Gastrocnemius medialis (tissue), 4 donors: Measurements from ENCODE around the gene RTP2. TPM values are rescaled to one million over a fixed set of nuclear protein-coding genes. Genes with fewer than 3 reads are reported as not detected.

Source experiments
- ATAC-seq, 2 donors: fragments of 150-250 bp; one replicate each; pipeline ENCODE4 v1.9.1; 2016
- DNase-seq, 2 donors: peaks; one replicate each; pipeline ENCODE4 v3.0.0-alpha.2; 2019
- H3K27ac ChIP-seq, 4 donors: fragments of 200-600 bp; sonication (generic); 1 replicate in 1 of 4; 2 replicates in 3 of 4; pipeline ENCODE4 v1.5.1; 2016 to 2018; ENCODE audit warnings: mild to moderate bottlenecking in 2 of 4, moderate library complexity in 1 of 4
- H3K27me3 ChIP-seq, 3 donors: fragments of 200-600 bp; sonication (generic) in 2 of 3; 1 replicate in 1 of 3; 2 replicates in 2 of 3; pipeline versions ENCODE4 v1.5.1 to v1.6.0; 2016 to 2019; ENCODE audit warnings: mild to moderate bottlenecking in 1 of 3, moderate library complexity in 1 of 3
- H3K36me3 ChIP-seq, 2 donors: fragments of 200-600 bp; sonication (generic) in 1 of 2; one replicate each; pipeline ENCODE4 v1.5.1; 2017 to 2018
- H3K4me1 ChIP-seq, 2 donors: fragments of 200-600 bp; sonication (generic) in 1 of 2; one replicate each; pipeline ENCODE4 v1.5.1; 2016 to 2017; ENCODE audit warnings: mild to moderate bottlenecking in 2 of 2
- H3K4me3 ChIP-seq, 4 donors: fragments of 200-600 bp; sonication (generic) in 3 of 4; 1 replicate in 1 of 4; 2 replicates in 3 of 4; pipeline ENCODE4 v1.5.1; 2016 to 2019; ENCODE audit warnings: mild to moderate bottlenecking in 2 of 4
- H3K9me3 ChIP-seq, 3 donors: fragments of 200-600 bp; sonication (generic) in 2 of 3; 1 replicate in 1 of 3; 2 replicates in 2 of 3; pipeline ENCODE4 v1.5.1; 2016 to 2019
- CTCF ChIP-seq, 5 experiments: fragments of 450-650 bp in 3 of 5; fragments of 200-600 bp in 2 of 5; sonication (generic) in 2 of 5; IDR thresholded peaks in 4 of 5; conservative IDR thresholded peaks in 1 of 5; 1 replicate in 4 of 5; 2 replicates in 1 of 5; pipeline ENCODE4 v1.5.1; 2016 to 2019; ENCODE audit warnings: antibody characterized with exemption in 5 of 5, mild to moderate bottlenecking in 3 of 5, moderate library complexity in 3 of 5
- POLR2A ChIP-seq, 2 donors: fragments of 450-650 bp; IDR thresholded peaks; one replicate each; pipeline ENCODE4 v1.6.1; 2017; ENCODE audit warnings: antibody characterized with exemption in 2 of 2, mild to moderate bottlenecking in 2 of 2, moderate library complexity in 2 of 2
- in situ Hi-C, 4 donors: fragments of 200-750 bp; cut with MboI; loops; one replicate each; pipeline versions ENCODE4 v1.15.0 to v1.8.0; 2017; ENCODE audit warnings: low sequenced_read_pairs in 4 of 4
- intact Hi-C: fragments of 100-400 bp; cut with DNase I; formaldehyde crosslinking; loops from one replicate; pipeline ENCODE4 v1.15.1; 2023; ENCODE audit warnings: low total_unique reads
- total RNA-seq, 4 donors: library from RNA; depleted of rRNA; stranded (reverse); fragments of >200 nt; gene quantifications; one replicate each; pipeline versions ENCODE4 v1.1.0 to v1.2.3, GENCODE V29; 2016

RTP2 gene
- total RNA-seq, 4 donors from 2014 or later: 1.9 to 3.1 (median 2.3) TPM; not detected in 1

GRCh38 chr3:187669675-187670504 lies 32.5 kb downstream of the RTP2 start, which contains the start of gene SST:
Gene SST (minus strand): TSS chr3:187670394. CDS start chr3:187670291, 103 bp downstream.
- Histone ChIP-seq H3K9me3 (no peaks in the 10 kb centered on the region), H3K4me3 (no peak within 1 kb of the TSS), H3K27ac (no peak within 1 kb of the TSS), H3K36me3 (no peaks in the 10 kb centered on the region), H3K27me3 (peaks cover 6 to 23% (median 18%) of the 10 kb centered on the region in 3 donors), H3K4me1 (no peaks in the 10 kb centered on the region)
- no peak for DNase-seq
- TF ChIP-seq POLR2A (IDR thresholded peaks at IDR 0.05): no peak
- TF ChIP-seq CTCF (IDR thresholded peaks at IDR 0.05 in 4 of 5, conservative IDR thresholded peaks at IDR 0.05 in 1 of 5): no peak
- ATAC-seq: no peak
- intact Hi-C loops (no loop called here), in situ Hi-C loops (loop anchor here in 2 of 4 donors (10.0 kb wide), 1 partner anchor 445 kb away; no protein-coding TSS in a partner anchor)

GRCh38 chr3:187667526-187667925 lies 34.8 kb downstream of the RTP2 start:
- intact Hi-C loops: no loop called here
- peaks cover 6 to 23% (median 13%) of the 10 kb centered on the region in 3 donors for H3K27me3 ChIP-seq

GRCh38 chr3:187665764-187666402 lies 36.5 kb downstream of the RTP2 start:
- TF ChIP-seq POLR2A (IDR thresholded peaks at IDR 0.05) (no peak), CTCF (IDR thresholded peaks at IDR 0.05 in 4 of 5, conservative IDR thresholded peaks at IDR 0.05 in 1 of 5) (no peak)
- Histone ChIP-seq H3K27ac (no peak overlapping the region), H3K4me1 (no peaks in the 10 kb centered on the region), H3K4me3 (no peak overlapping the region), H3K27me3 (peaks cover 6 to 18% (median 7%) of the 10 kb centered on the region in 3 donors), H3K9me3 (no peaks in the 10 kb centered on the region), H3K36me3 (no peaks in the 10 kb centered on the region)
- ATAC-seq (no peak), DNase-seq (no peak)
- intact Hi-C loops (no loop called here), in situ Hi-C loops (no loop called here)

More at GRCh38 chr3:187667526-187667925, 34.8 kb downstream of the RTP2 start:
- H3K4me1 ChIP-seq: no peaks in the 10 kb centered on the region
- ATAC-seq (no peak), DNase-seq (no peak)
- no peaks in the 10 kb centered on the region for H3K36me3 ChIP-seq
- no peak overlapping the region for H3K27ac ChIP-seq
- in situ Hi-C loops: no loop called here
- TF ChIP-seq CTCF (IDR thresholded peaks at IDR 0.05 in 4 of 5, conservative IDR thresholded peaks at IDR 0.05 in 1 of 5) (no peak), POLR2A (IDR thresholded peaks at IDR 0.05) (no peak)
- no peaks in the 10 kb centered on the region for H3K9me3 ChIP-seq
- no peak overlapping the region for H3K4me3 ChIP-seq

GRCh38 chr3:187665010-187665409 lies 37.3 kb downstream of the RTP2 start:
- H3K27me3 ChIP-seq: peaks cover 4 to 9% (median 6%) of the 10 kb centered on the region in 3 donors

More at GRCh38 chr3:187665010-187665409, 37.3 kb downstream of the RTP2 start:
- Histone ChIP-seq H3K27ac (no peak overlapping the region), H3K4me1 (no peaks in the 10 kb centered on the region), H3K36me3 (no peaks in the 10 kb centered on the region), H3K4me3 (no peak overlapping the region), H3K9me3 (no peaks in the 10 kb centered on the region)
- DNase-seq: no peak
- ATAC-seq: no peak
- TF ChIP-seq POLR2A (IDR thresholded peaks at IDR 0.05): no peak
- no peak for TF ChIP-seq CTCF (IDR thresholded peaks at IDR 0.05 in 4 of 5, conservative IDR thresholded peaks at IDR 0.05 in 1 of 5)
- in situ Hi-C loops (no loop called here), intact Hi-C loops (no loop called here)
